IMR-90 (cell line): ENCODE results near the gene P2RY10.

Experiments used
- CTCF ChIP-seq: conservative IDR thresholded peaks from 2 replicates; pipeline ENCODE4 v1.5.1; 2012; ENCODE audit warnings: mild to moderate bottlenecking, low read depth, low read length, improper control_type of control experiment
- FOS ChIP-seq: fragments of 150-350 bp; IDR thresholded peaks from 2 replicates; pipeline ENCODE4 v1.6.1; 2016; ENCODE audit warnings: low read depth, low read length
- MAZ ChIP-seq: IDR thresholded peaks from 2 replicates; pipeline ENCODE4 v1.6.1; 2012; ENCODE audit warnings: low read depth, mild to moderate bottlenecking, low read length, improper control_type of control experiment, moderate library complexity, borderline replicate concordance
- MXI1 ChIP-seq: IDR thresholded peaks from 2 replicates; pipeline ENCODE4 v1.6.1; 2012; ENCODE audit warnings: low read depth, mild to moderate bottlenecking, low read length, moderate library complexity, borderline replicate concordance
- NFE2L2 ChIP-seq: fragments of 150-350 bp; IDR thresholded peaks from 2 replicates; pipeline ENCODE4 v1.6.1; 2016; ENCODE audit warnings: low read depth, mild to moderate bottlenecking, low read length
- POLR2A ChIP-seq: IDR thresholded peaks from 2 replicates; pipeline ENCODE4 v1.6.1; 2012; ENCODE audit warnings: mild to moderate bottlenecking, low read depth, low read length
- RAD21 ChIP-seq: IDR thresholded peaks from 2 replicates; pipeline ENCODE4 v1.6.1; 2012; ENCODE audit warnings: low read length, improper control_type of control experiment
- RCOR1 ChIP-seq: IDR thresholded peaks from 2 replicates; pipeline ENCODE4 v1.6.1; 2012; ENCODE audit warnings: mild to moderate bottlenecking, low read length, improper control_type of control experiment; ENCODE audit not compliant: insufficient replicate concordance
- USF2 ChIP-seq: fragments of 150-350 bp; IDR thresholded peaks from 2 replicates; pipeline ENCODE4 v1.6.1; 2017; ENCODE audit warnings: mild to moderate bottlenecking, antibody characterized with exemption, low read length, low read depth

- no peak for TF ChIP-seq NFE2L2
- TF ChIP-seq MXI1: no peak
- TF ChIP-seq USF2: no peak
- TF ChIP-seq CTCF: no peak
- no peak for TF ChIP-seq POLR2A
- TF ChIP-seq RAD21: no peak
- TF ChIP-seq RCOR1: no peak
- TF ChIP-seq MAZ: no peak
- no peak for TF ChIP-seq FOS
Observed at GRCh38 chrX:78997870-78998558, 52.8 kb downstream of the P2RY10 start.
